Medulla oblongata (tissue), 1 donor: Measurements from ENCODE around the gene EMP2.
A peak's percentile ranks its signal among the peaks of the same experiment; 100 is the strongest.

Experiments used
- DNase-seq: peaks from one replicate; pipeline ENCODE4 v3.0.0-alpha.2; 2015; ENCODE audit errors: extremely low spot score

Gene EMP2

GRCh38 chr16:10610499-10611184 lies 30.2 kb upstream of the EMP2 start:
- DNase-seq: no peak

GRCh38 chr16:10609402-10609774 lies 29.0 kb upstream of the EMP2 start:
- DNase-seq: no peak

- DNase-seq: peak; percentile 9
These were observed 28.4 kb upstream of the EMP2 start for GRCh38 chr16:10608687-10609401.

DNA sequence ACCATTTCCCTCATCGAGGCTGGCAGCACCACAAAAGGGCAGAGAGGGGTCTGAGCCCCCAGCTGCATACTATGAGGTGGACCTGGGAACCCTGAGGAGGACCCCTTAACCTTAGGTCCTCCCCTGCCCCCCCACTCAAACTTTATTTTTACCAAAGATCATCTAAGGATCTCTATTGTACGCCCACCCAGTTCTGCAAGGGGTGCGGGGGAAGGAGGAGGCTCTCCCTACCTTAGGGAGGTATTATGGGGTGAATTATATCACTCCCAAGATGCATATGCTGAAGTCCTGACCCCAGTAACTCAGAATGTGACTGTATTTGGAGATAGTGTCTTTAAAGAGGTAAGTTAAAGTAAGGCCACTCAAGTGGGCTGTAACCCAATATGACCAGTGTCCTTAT lies 26.8 kb upstream of the EMP2 start:
- no peak for DNase-seq

- DNase-seq: no peak
These were observed 26.2 kb upstream of the EMP2 start for GRCh38 chr16:10606607-10607006.

DNA sequence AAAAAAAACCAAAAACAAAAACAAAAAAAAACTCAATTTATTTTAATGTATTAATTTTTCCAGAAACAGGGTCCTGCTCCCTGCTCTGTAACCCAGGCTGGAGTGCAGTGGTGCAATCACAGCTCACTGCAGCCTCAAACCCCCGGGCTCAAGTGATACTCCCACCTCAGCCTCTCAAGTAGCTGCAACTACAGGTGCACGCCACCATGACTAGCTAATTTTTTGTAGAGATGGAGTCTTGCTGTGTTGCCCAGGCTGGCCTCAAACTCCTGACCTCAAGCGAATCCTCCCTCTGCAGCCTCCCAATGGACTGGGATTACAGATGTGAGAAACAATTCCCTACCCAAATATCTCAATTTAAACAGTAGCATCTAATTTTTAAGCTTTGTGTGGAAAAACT lies 25.2 kb upstream of the EMP2 start:
- no peak for DNase-seq

DNA sequence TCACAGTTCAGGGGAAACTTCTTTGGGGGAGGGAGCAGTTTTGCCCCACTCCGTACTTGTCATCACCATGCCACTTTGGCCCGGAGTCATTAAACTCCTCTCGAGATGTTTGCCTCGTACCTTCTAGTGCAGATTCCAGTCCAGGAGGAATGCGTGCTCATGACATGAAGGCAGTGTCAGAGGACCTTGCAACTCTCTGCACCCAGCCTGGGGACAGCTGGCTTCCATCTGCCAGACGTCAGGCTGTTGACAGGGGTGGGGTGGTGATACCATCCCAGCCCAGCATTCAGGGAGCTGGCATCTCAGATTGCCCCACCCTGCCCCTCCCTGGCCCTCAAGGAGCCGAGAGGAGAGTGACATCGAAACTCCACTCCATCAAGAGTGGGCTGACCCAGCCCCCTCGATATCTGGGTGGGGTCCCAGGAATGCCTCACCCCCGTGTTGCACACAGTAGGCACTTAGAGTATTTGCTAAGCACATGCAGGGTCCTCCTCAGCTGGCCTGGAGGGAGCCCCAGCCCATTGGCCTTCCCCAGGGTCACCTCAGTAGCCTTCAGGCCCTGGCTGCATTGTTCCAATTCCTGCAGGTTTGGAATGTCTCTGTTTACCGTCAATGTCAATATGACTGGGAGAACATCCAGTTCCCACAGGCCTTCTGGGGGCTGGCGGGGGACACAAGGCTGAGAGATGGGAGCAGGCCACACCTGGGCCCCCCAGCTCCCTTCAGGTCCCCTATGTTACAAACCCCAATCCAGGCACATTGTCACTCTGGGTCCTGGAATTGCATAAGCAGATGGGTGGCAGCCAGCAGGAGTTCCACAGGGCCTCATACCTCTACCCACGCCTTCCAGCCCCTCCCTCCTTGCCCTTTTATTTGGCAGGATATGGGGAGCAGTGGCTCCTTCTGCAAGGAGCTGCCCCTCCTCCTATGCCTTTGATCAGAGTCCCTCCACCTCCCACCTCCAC lies 21.3 kb upstream of the EMP2 start:
- no peak for DNase-seq

GRCh38 chr16:10600782-10601443 lies 20.5 kb upstream of the EMP2 start:
- no peak for DNase-seq

DNA sequence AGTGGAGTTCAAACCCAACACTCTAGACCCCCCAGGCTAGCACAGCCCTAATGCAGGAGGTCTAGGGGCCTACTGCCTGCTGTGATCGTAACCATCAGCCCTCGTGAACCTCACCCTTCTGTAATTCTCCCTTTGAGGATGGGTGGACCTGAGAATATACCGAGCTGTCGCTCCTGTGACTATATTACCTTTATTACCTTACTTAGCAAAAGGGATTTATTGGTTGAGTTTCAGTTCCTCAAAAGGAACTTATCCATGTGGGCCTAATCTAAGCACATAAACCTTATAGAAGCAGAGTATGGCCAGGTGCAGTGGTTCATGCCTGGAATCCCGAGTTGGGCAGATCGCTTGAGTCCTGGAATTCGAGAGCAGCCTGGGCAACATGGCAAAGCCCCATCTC lies 19.2 kb upstream of the EMP2 start:
- DNase-seq: no peak

DNA sequence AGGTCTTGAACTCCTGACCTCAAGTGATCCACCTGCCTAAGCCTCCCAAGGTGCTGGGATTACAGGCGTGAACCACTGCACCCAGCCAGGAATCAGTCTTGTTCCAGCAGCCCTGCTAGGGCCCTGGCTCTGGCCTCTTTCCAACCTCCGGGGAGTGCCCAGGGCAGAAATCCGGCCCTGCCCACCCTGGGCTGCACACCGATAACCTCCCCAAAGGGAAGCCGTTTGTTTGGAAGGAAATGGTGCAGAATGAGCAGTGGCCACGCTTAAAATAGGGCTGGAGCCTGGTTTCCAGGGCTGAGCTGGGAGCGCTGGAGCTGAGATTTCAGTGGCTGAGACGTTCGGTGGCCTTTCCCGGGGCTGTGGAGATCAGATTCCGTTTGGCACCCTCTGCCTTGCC lies 17.8 kb upstream of the EMP2 start:
- DNase-seq: no peak

DNA sequence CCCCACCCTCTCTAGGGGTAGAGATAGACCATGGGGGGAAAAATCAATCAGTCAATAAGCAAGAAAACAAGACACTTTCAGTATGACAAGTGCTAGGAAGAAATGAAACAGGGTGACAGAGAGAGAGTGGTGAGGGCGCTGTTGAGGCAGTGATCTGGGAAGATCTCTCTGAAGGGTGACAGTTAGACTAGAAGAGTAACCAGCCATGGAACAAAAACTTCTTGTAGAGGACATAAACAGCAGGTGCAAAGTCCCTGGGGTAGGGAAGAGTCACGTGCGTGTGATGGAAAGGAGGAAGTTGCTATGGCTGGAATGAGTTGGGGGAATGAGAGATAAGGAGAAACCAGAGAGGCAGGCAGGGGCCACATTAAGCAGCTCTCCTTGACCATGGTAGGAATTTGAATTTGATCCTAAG lies 16.8 kb upstream of the EMP2 start:
- no peak for DNase-seq

DNA sequence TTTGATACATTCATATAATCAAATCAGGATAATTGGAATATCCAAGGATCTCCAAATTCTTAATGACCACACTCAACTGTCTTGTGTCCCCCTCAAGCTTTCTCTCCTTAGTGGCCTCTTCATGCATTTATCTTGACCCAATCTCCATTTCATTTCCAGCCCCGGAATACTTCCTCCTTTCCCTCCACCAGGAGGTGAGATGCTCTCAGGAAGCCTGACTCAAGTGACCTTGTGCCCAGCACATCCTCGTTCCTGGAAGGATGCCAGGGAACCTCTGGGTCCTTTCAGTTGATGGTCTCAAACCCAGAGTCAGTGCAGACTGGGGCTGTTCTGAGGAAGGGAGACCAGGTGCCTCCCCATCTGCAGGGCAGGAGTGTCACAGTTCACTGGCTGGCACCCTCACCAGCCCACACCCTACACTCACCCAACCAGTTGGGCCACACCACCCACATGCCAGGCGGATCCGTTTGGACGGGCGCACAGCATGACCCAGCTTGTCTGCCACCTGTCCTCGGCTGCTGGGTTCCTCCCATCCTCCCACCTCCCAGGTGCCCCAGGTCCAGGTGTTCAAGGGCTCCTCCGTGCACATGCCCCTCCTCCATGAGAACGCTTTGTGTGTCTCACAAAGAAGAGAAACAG lies 14.0 kb upstream of the EMP2 start:
- DNase-seq: no peak

- no peak for DNase-seq
These were observed 12.2 kb upstream of the EMP2 start for GRCh38 chr16:10592611-10593010.

DNA sequence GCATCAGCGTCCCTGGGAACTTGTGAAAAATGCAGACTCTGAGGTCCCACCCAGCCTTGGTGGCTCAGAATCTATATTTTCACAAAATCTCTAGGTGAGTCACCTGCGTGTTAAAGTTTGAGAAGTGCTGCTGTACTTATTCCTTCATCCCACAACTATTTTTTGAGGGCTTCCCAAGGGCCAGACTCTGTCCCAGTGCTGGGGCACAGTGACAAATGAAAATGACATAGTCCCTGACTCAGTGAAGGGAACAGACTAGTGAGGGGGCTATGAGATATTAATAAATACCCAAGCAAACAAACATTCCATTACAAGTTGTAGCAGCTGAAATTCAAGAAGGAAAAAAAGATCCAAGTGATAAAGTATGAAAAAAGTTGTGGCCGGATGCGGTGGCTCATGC lies 9.9 kb upstream of the EMP2 start:
- DNase-seq: no peak

GRCh38 chr16:10589109-10589508 lies 8.7 kb upstream of the EMP2 start:
- no peak for DNase-seq

- DNase-seq: no peak
These were observed 7.2 kb upstream of the EMP2 start for GRCh38 chr16:10587622-10588021.

GRCh38 chr16:10584981-10585438 lies 4.6 kb upstream of the EMP2 start:
- DNase-seq: no peak

GRCh38 chr16:10583269-10583668 lies 2.9 kb upstream of the EMP2 start:
- DNase-seq: no peak

GRCh38 chr16:10581507-10581906 lies 1.1 kb upstream of the EMP2 start:
- no peak for DNase-seq

DNA sequence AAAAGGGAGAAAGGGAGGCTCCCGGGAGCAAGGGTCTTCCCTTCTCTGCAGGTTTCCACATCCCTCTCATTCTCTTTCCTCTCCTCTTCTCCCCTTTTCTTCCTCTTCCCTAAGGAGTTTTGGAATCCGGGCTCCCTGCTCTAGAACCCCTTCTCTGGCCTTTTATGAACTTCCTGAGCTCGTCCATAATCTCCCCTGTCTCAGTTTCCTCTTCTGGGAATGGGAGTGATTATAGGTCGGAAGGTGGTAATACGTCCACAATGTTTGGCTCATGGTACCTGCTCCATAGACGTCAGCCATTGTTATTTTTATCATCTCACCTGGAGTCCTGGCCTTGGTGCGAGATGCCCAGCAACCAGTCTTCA lies 467 bp upstream of the EMP2 start:
- no peak for DNase-seq

- DNase-seq: no peak
These were observed 828 bp downstream of the EMP2 start for GRCh38 chr16:10579575-10579964.
